Adrenal gland (tissue), 12 donors: Measurements from ENCODE around the gene MTR. TPM values are rescaled to one million over a fixed set of nuclear protein-coding genes. Genes with fewer than 3 reads are reported as not detected.

Experiments used
- DNase-seq, 7 donors: peaks; one replicate each; pipeline ENCODE4 v3.0.0-alpha.2; 2019 to 2020
- H3K27ac ChIP-seq, 5 donors: fragments of 200-600 bp; sonication (generic) in 4 of 5; 1 replicate in 3 of 5; 2 replicates in 2 of 5; pipeline versions ENCODE4 v1.5.1 to v1.8.0; 2016 to 2020; ENCODE audit warnings: mild to moderate bottlenecking in 1 of 5
- H3K27me3 ChIP-seq: fragments of 200-600 bp; 2 replicates; pipeline ENCODE4 v1.8.0; 2021
- H3K36me3 ChIP-seq, 2 donors: fragments of 200-600 bp; replicated peaks in 1 of 2; 1 replicate in 1 of 2; 2 replicates in 1 of 2; pipeline versions ENCODE4 v1.5.1 to v1.8.0; 2018 to 2022
- H3K4me1 ChIP-seq, 2 donors: fragments of 200-600 bp; replicated peaks in 1 of 2; 1 replicate in 1 of 2; 2 replicates in 1 of 2; pipeline versions ENCODE4 v1.5.1 to v1.8.0; 2018 to 2021
- H3K4me3 ChIP-seq, 4 donors: fragments of 200-600 bp; sonication (generic) in 3 of 4; one replicate each; pipeline ENCODE4 v1.5.1; 2016 to 2018
- H3K9me3 ChIP-seq, 3 donors: fragments of 200-600 bp; sonication (generic) in 1 of 3; replicated peaks in 1 of 3; 1 replicate in 2 of 3; 2 replicates in 1 of 3; pipeline versions ENCODE4 v1.5.1 to v1.8.0; 2016 to 2021
- POLR2A ChIP-seq, 2 donors: fragments of 450-650 bp; IDR thresholded peaks; one replicate each; pipeline ENCODE4 v1.6.1; 2017; ENCODE audit warnings: antibody characterized with exemption in 2 of 2, mild to moderate bottlenecking in 2 of 2, moderate library complexity in 1 of 2
- whole genome bisulfite sequencing, 4 donors: extraction: QIAGEN DNeasy Blood & Tissue Kit in 2 of 4; methylation state at CpG; one replicate each; pipeline versions ENCODE4 v1.1.5 to v1.1.7; 2013 to 2017; 5-methylcytosine and 5-hydroxymethylcytosine counted together
- intact Hi-C, 2 donors: fragments of 100-400 bp; cut with DNase I; formaldehyde crosslinking; loops; one replicate each; pipeline versions ENCODE4 v1.14.1 to v1.15.0; 2022 to 2023
- polyA plus RNA-seq, 3 donors: library from polyadenylated mRNA; stranded (reverse); fragments of 200-250 nt in 2 of 3; fragments of 350-450 nt in 1 of 3; fragmentation: Illumina TruSeq in 1 of 3; extraction: RNeasy Lipid Tissue Mini Kit (QIAGEN cat#74804) in 1 of 3; gene quantifications; one replicate each; pipeline ENCODE4 v1.2.3, GENCODE V29; 2013 to 2014
- total RNA-seq, 9 donors: library from RNA; depleted of rRNA in 4 of 9; stranded (reverse); fragments of >200 nt in 4 of 9; fragments of 120-200 nt in 1 of 9; fragmentation: NEBNext Ultra II Directional in 1 of 9; extraction: Animal tissue kit (Norgen Biotek cat#: 25700) in 1 of 9; gene quantifications; one replicate each; pipeline versions ENCODE4 v1.1.0 to v1.2.4, GENCODE V29; 2013 to 2023
- TF ChIP-seq, protein P1 (sequence below), 6 experiments: fragments of 450-650 bp in 4 of 6; fragments of 200-600 bp in 2 of 6; sonication (generic) in 1 of 6; IDR thresholded peaks; 1 replicate in 5 of 6; 2 replicates in 1 of 6; pipeline versions ENCODE4 v1.5.1 to v1.8.0; 2016 to 2021; ENCODE audit warnings: antibody characterized with exemption in 6 of 6, mild to moderate bottlenecking in 2 of 6, moderate library complexity in 1 of 6
- donor health status: healthy with polysubstance abuse.
- donor health status: Bipolar disorder and iron deficiency.
- donor health status: DM: yes; HTN: yes; CAD: no.
- donor health status: DM: no; HTN: no; CAD: no.
- donor health status: DM: no; HTN: no; CAD: no.
- donor health status: DM: yes; HTN: yes; CAD: no.

Gene MTR
- total and polyA plus RNA-seq, 12 donors: 7.8 to 44.3 (median 25.1) TPM

DNA sequence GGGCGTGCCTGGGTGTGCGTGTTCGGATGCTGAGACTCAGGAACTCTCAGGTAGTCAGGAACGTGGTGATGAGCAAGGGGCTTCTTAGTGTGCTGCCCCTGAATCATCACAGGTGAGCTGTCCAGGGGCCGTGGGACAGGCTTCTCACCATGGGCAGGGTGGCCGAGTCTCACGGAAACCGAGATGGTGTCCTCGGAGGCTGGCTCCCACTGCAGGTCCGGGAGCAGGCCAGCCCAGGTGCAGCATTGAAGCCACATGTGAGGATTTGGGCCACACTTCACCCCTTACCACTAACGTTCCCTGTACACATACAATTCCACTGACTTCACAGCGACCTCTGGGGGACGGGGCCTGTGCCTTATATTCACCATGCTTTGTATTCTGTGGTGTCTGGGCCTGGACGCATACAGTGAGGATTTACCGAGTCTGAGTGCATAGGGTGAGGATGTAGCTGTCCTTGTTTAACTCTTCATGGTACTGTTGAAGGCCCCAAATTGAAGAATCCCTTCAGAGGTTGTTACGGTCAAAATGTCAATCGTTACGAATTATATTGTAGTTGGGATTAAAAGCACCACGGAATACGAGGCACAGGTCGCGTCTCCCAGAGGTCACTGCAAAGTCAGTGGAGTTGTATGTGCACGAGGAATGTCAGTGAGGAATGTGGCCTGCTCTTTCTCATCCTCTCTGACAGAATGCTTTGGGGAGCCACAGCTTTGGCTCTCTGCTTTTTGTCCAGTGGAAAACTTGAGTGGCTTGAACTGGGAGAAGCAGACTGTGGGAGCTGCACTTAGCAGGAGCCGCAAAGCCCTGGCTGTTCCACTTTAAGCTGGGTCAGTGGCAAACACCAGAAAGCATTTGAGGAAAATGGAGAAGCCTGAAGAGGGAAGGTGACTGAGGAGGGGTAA, 95.3 kb downstream of the MTR start:
- no peaks in the 10 kb centered on the region for H3K9me3 ChIP-seq
- no peak for DNase-seq
- 88 to 93% (median 90%) methylated on average over 14 to 24 of the region's 24 CpGs for whole genome bisulfite sequencing, 4 donors
- peaks cover 0 to 53% of the 10 kb centered on the region in 2 donors for H3K36me3 ChIP-seq
- no peaks in the 10 kb centered on the region for H3K4me1 ChIP-seq
- no peaks in the 10 kb centered on the region for H3K27me3 ChIP-seq
- TF ChIP-seq POLR2A (IDR thresholded peaks at IDR 0.05): no peak
- TF ChIP-seq, protein P1, sequence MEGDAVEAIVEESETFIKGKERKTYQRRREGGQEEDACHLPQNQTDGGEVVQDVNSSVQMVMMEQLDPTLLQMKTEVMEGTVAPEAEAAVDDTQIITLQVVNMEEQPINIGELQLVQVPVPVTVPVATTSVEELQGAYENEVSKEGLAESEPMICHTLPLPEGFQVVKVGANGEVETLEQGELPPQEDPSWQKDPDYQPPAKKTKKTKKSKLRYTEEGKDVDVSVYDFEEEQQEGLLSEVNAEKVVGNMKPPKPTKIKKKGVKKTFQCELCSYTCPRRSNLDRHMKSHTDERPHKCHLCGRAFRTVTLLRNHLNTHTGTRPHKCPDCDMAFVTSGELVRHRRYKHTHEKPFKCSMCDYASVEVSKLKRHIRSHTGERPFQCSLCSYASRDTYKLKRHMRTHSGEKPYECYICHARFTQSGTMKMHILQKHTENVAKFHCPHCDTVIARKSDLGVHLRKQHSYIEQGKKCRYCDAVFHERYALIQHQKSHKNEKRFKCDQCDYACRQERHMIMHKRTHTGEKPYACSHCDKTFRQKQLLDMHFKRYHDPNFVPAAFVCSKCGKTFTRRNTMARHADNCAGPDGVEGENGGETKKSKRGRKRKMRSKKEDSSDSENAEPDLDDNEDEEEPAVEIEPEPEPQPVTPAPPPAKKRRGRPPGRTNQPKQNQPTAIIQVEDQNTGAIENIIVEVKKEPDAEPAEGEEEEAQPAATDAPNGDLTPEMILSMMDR (IDR thresholded peaks at IDR 0.05): no peak
- intact Hi-C loops: no loop called here
- no peak overlapping the region for H3K27ac ChIP-seq
- H3K4me3 ChIP-seq: no peak overlapping the region

DNA sequence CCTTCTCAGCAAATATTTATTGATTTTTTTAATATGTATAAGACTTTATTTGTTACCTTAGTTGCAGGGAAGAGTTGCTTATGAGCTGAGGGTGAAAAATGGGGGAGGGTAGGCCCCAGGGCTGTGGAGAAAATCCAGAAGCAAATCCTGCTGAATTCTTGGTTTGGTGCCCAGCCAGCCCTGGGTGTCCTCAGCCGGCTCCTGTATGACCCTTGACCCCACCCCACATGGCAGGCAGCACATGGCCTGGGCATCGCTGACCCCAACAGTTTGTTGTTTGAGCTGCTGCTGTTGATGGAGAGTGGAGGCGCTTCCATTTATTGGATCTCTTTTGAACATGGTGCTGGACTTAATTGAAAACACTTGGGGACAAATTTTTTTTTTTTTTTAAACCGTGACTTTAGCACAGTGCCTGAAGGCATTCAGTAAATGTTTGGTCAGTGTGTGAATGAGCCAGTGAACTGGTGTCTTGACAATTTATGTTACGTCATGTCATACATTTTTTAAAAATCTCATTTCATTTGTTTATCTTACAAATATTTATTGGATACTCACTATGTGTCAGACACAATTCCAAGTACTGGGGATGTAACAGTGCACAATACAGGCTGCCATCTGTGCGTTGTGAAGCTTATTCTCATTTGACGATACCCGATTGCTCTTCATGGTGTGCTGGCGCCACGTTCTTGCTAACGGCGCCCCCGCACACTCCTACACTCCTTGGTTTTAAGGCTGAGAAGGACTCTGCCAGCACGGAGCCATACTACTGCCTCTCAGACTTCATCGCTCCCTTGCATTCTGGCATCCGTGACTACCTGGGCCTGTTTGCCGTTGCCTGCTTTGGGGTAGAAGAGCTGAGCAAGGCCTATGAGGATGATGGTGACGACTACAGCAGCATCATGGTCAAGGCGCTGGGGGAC, 98.8 kb downstream of the MTR start:
- H3K27ac ChIP-seq: no peak overlapping the region
- DNase-seq: no peak
- H3K4me1 ChIP-seq: no peaks in the 10 kb centered on the region
- TF ChIP-seq, protein P1 (IDR thresholded peaks at IDR 0.05): no peak
- TF ChIP-seq POLR2A (IDR thresholded peaks at IDR 0.05): no peak
- no peaks in the 10 kb centered on the region for H3K9me3 ChIP-seq
- H3K36me3 ChIP-seq: peaks cover 0 to 60% of the 10 kb centered on the region in 2 donors
- no peaks in the 10 kb centered on the region for H3K27me3 ChIP-seq
- intact Hi-C loops: no loop called here
- 90 to 95% (median 93%) methylated on average over 19 of the region's 19 CpGs for WGBS, 4 donors
- no peak overlapping the region for H3K4me3 ChIP-seq

DNA sequence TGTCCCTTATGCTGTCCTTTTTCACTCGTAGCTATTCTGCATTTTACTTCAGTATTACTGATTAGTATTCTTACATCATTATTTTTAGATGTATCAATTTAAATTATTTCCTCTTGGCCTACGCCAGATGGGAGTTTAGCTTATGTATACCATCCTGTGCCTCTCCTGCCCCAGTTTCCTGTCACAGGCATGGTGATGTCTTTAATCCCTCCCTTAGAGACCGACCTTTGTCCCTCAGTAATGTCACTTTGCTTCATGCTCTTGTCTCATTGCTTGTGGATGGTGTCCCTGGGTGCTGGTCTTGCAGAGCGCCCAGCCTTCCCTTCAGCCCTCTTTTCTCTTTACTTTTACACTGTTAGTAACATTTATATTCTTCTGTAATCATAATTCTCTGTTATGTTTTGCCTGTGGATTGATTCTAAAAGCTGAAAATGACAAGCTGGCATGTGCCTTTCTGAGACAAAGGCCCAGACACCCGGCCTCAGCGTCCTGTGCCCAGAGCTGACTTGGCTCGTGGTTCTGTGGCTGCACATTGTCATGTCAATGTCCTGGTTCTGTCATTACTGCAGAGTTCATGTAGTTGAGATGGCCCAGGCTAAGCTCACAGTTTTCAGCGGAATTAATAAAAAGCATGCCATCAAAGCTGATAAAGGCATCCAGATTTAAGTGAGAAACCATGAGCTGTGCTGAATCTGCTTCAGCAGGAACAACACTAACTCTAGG, 100.7 kb downstream of the MTR start:
- 89 to 94% (median 93%) methylated on average over 8 of the region's 8 CpGs for WGBS, 4 donors
- Histone ChIP-seq H3K27me3 (no peaks in the 10 kb centered on the region), H3K4me1 (no peaks in the 10 kb centered on the region), H3K27ac (no peak overlapping the region), H3K36me3 (peaks cover 0 to 61% of the 10 kb centered on the region in 2 donors), H3K9me3 (no peaks in the 10 kb centered on the region), H3K4me3 (no peak overlapping the region)
- peak in 1 of 7 donors; percentile 70 for DNase-seq
- intact Hi-C loops: no loop called here
- TF ChIP-seq, protein P1 (IDR thresholded peaks at IDR 0.05): no peak
- TF ChIP-seq POLR2A (IDR thresholded peaks at IDR 0.05): no peak
